ENCODE data around the gene SPATA12.
A peak's percentile ranks its signal among the peaks of the same experiment; 100 is the strongest.
"Not testable (repeated sequence)": the region's sequence is repeated elsewhere in the genome, so short reads cannot be mapped to it uniquely, and the experiment has no call there.

SPATA12 gene

DNA sequence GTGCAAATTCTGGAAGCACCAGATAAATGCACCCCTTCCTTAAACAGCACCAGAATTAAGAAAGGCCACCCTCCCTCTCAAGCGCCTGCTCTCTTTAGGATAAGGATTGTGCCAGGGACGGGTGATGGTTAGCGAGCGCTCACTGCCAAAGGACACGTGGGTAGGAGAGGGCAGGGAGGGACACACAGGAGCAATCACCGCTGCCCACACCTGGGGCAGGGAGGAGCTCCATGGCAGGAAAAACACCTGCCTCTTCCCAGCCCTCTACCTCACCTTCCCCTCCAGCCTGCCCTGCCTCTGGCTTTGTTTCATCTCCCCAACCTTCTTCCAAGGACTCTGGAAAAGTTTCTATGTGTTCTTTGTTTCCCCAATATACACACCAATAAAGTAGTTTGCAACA is 7.3 kb upstream of the SPATA12 start:
- no peak for DNase-seq

GRCh38 chr3:57057351-57057750 is 3.1 kb upstream of the SPATA12 start:
- DNase-seq, result no peak

DNA sequence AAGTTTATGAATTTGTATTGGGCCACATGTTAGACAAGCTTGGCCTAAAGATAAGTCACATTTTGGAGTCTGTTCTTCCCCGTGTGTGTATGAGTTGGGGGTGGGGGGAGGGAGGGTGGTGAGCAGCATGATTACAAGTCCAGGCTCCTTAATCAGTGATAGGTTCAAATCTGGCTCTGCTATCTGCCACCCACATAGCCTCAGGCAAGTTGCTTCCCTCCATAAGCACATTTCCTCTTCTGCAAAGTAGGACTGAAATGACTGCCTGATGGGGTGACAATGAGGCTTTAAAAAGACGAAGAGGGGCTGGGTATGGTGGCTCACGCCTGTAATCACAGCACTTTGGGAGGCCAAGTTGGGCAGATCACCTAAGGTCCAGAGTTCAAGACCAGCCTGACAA is 1.1 kb upstream of the SPATA12 start:
- no peak for DNase-seq

GRCh38 chr3:57061556-57061955 is 1.1 kb downstream of the SPATA12 start:
- DNase-seq, result no peak

GRCh38 chr3:57062101-57062631 is 1.7 kb downstream of the SPATA12 start:
- DNase-seq, result no peak

GRCh38 chr3:57063032-57063431 is 2.6 kb downstream of the SPATA12 start:
- no peak for DNase-seq

DNA sequence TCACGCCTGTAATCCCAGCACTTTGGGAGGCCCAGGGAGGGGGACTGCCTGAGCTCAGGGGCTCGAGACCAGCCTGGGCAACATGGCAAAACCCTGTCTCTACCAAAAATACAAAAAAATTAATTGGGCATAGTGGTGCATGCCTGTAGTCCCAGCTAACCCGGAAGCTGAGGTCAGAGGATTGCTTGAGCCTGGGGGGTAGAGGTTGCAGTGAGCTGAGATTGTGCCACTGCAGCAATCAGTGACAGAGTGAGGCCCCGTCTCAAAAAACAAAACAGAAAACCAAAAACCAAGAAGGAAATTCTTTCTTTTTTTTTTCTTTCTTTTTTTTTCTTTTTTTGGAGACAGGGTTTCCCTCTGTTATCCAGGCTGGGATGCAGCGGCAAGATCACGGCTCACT is 3.5 kb downstream of the SPATA12 start:
- DNase-seq, result no peak

- DNase-seq, result no peak
These were observed 4.1 kb downstream of the SPATA12 start for GRCh38 chr3:57064572-57064971.

DNA sequence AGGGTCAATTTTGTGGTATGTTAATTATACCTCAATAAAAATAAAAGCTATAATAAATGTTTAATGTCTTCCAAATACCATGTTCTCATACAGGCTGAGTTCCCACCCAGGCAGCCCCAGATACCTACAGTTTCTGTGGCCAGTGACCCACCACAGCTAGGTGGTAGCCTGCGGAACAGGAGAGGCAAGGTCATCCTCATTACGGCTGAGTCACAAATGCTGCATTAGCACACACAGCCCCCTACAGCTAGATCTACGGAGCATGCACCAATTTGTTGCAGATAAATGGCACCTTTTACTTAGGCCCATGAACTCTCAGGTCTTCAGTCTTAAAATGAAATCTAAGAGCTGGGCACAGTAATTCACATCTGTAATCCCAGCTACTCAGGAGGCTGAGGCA is 5.1 kb downstream of the SPATA12 start:
- DNase-seq, result no peak

DNA sequence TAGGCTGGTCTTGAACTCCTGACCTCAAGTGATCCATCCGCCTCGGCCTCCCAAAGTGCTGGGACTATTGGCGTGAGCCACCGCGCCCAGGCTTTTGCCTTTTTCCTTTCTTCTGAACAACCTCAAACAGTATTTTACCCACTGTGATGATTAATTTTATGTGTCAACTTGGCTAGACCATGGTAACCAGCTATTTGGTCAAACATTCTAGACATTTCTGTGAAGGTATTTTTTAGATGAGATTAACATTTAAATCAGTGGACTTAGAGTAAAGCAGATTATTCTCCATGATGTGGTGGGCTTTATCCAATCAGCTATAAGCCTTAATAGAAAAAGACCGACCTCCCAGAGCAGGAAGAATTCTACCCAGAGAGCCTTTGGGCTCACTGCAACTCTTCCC is 6.0 kb downstream of the SPATA12 start:
- no peak for DNase-seq

GRCh38 chr3:57068437-57069089 is 8.1 kb downstream of the SPATA12 start:
- no peak for DNase-seq

- no peak for DNase-seq
These were observed 9.0 kb downstream of the SPATA12 start for GRCh38 chr3:57069503-57069902.

DNA sequence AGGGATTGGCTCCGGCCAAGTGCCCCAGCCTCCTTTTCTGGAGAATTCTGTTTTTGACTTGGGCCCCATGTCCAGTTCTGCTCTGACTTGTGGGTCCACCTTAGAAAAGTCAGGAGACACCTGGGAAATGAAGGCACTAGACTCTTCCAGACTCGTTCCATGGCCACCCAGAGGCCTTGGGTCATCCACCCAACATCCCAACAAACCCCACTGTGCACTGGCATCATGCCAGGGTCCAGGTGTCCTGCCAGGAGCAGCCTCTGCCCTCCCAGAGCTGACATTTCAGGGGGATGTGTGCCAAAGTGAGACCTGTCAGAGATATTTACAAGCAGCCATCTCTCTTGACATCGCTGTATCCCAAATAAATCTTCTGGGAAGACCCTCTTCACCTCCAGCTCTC is 13.2 kb downstream of the SPATA12 start:
- no peak for DNase-seq

DNA sequence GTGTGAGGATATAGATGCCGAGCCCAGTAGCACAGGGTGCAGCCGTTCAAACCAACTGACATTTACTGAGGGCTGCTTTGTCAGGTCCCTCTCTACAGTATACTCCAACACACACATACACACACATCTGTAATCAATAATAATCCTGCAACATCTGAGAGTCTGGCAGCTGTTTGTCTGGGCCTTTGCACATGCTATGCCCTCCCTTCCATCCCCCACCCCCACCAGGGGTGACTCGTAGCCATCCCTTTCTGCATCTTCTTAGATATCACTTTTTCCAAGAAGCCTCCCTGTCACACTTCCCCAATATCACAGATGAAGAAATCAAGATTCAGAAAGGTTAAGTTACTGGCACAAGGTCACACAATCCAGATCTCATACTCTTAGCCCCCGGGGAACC is 13.7 kb downstream of the SPATA12 start:
- DNase-seq, result no peak

DNA sequence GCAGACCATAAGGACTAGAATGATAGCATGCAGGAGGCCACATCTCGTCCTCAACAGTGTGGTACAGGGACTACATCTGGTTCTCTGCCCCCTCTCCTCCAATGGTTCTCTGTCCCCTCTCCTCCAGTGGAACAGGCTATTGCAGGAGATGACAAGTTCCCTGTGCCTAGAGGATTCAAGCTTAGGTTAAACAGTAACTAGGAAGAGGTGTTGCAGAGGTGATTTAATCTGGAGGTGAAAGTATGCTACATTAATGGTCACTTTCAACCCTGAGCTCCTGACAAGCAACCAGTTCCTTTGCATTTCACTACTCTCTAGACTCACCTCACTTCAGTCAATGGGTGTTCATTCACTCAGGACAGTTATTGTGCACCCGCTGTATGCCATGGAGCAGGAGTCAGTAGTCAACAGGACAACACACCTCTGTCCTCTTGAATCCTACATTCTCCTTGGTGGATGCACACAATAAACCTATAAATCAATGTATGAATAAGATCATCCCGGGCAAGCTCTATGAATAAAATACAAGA is 16.0 kb downstream of the SPATA12 start:
- DNase-seq, result no peak

DNA sequence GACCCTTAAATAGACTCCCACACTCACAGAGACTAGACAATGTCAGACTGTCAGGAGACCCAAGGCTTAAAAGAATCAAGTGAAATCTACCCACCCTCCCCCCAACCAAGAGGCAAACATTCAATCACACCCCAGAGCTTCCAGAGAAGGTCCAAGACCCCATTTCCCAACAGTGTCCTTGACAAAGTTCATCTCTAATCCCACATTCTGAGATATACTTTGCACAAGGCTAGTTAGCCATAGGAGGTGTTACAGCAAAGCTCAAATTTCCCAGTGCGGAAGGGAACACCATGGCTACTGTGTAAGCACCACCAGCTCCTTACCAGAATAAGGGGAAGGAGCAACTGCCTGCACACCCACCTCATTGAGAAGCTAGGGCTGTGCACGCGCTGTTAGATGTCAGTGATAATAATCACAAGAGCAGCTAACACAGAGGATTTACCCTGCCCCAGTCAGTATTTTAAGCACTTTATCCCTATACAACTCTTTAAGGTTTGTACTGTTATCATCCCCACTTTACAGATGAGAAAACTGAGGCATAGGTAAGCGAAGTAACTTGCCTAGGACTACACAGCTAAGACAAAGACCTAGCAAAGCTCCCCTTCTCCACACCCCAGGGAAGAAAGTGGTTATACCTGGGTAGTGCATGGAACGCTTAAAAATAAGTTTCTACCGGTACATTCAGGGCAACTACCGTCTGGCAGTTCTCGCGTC is 17.3 kb downstream of the SPATA12 start:
- no peak for DNase-seq

DNA sequence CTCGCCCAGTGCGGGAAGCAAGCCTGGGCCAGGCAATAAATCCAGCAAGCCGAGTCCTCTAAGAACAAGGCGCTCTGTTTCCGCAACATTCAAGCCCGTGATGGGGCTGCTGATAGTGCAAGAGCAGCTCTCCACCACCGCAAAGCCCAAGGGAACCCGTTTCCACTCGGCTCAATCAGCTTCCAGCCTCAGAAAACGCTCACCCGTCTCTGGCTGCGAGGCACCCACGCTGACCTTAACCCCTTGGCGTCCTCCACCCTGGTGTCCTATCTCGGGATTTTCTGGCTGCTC is 17.8 kb downstream of the SPATA12 start:
- no peak for DNase-seq

- no peak for DNase-seq
These were observed 18.4 kb downstream of the SPATA12 start for GRCh38 chr3:57078635-57079473.

- peak in 1 of 5 donors; percentile 16 for DNase-seq
These were observed 19.0 kb downstream of the SPATA12 start for GRCh38 chr3:57079474-57079831.

DNA sequence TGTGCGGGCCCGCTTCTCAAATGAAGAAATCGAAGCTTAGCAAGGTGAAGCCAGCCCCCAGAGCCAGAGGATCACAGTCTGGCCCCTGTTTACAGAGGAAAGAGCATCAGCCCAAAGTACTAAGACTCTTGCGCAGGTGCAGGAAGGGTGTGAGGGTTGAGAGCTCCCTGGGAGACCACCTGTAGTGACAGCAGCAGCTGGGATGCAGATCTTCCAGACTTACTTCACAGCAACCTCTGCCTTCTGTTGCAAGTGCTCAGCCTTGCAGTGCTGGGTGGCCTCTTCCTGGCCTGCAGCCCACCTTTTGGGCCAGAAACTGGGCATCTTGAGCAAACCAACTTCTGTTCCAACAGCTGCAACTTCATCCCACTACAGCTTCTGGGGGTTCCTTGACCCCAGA is 19.7 kb downstream of the SPATA12 start:
- no peak for DNase-seq

- no peak for DNase-seq
These were observed 20.7 kb downstream of the SPATA12 start for GRCh38 chr3:57081173-57081572.

- DNase-seq, result no peak
These were observed 22.0 kb downstream of the SPATA12 start for GRCh38 chr3:57082481-57082880.

DNA sequence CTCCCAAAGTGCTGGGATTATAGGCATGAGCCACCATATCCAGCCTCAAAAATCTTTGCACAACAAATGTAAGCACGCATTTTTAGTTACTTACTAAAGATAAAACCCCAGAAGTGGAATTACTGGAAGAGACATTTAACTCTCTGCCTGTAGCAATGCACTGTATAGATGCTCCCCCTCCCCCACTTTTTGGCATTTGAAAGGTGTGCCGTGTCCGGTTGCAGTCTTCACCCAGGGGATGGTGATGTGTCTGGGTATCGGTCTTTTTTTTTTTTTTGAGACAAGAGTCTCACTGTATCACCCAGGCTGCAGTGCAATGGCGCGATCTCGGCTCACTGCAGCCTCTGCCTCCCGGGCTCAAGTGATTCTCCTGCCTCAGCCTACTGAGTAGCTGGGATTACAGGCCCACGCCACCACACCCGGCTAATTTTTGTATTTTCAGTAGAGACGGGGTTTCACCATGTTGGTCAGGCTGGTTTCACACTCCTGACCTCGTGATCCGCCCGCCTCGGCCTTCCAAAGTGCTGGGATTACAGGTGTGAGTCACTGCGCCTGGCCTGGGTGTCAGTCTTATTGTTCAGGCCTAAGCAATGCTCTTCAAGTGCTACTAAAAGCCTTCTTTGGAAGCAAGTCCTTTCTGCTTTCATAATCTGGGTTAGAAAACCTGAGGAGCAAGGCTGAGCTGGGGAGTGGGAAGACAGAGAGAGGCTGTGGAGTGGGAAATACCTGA is 23.0 kb downstream of the SPATA12 start:
- not testable (repeated sequence) for DNase-seq
